RWPE2 (cell line): ENCODE results near the gene DMAP1.

Experiments
- ATAC-seq: fragments of 200-7000 bp; cut with Tn5 transposase; 3 replicates; pipeline ENCODE4 v1.9.1; 2021; ENCODE audit warnings: low read depth
- DNase-seq: peaks from one replicate; pipeline ENCODE4 v3.0.0-alpha.2; 2020; ENCODE audit warnings: low spot score
- H3K27ac ChIP-seq: fragments of 450-650 bp; 2 replicates; pipeline ENCODE4 v1.5.1; 2017; ENCODE audit warnings: mild to moderate bottlenecking; ENCODE audit not compliant: poor library complexity, severe bottlenecking
- H3K27me3 ChIP-seq: fragments of 250-450 bp; sonication (Bioruptor Pico); 2 replicates; pipeline ENCODE4 v1.5.1; 2021; ENCODE audit warnings: mild to moderate bottlenecking, moderate library complexity; ENCODE audit not compliant: insufficient read depth, poor library complexity, severe bottlenecking
- H3K36me3 ChIP-seq: fragments of 250-450 bp; sonication (Bioruptor Pico); 2 replicates; pipeline ENCODE4 v1.5.1; 2020; ENCODE audit warnings: low read depth, mild to moderate bottlenecking, moderate library complexity
- H3K4me1 ChIP-seq: fragments of 250-450 bp; sonication (Bioruptor Pico); 2 replicates; pipeline ENCODE4 v1.5.1; 2021; ENCODE audit warnings: mild to moderate bottlenecking, moderate library complexity; ENCODE audit not compliant: insufficient read depth, poor library complexity, severe bottlenecking
- H3K4me3 ChIP-seq: fragments of 250-450 bp; sonication (Bioruptor Pico); 2 replicates; pipeline ENCODE4 v1.5.1; 2021; ENCODE audit warnings: mild to moderate bottlenecking, moderate library complexity; ENCODE audit not compliant: severe bottlenecking
- H3K9me3 ChIP-seq: fragments of 250-450 bp; sonication (Bioruptor Pico); 2 replicates; pipeline ENCODE4 v1.5.1; 2021; ENCODE audit warnings: mild to moderate bottlenecking, moderate library complexity; ENCODE audit not compliant: severe bottlenecking
- CTCF ChIP-seq: fragments of 450-650 bp; IDR thresholded peaks from one replicate; pipeline ENCODE4 v1.5.1; 2017; ENCODE audit warnings: mild to moderate bottlenecking, moderate library complexity; ENCODE audit not compliant: poor library complexity, severe bottlenecking

DMAP1 gene

GRCh38 chr1:44239331-44239960 is 26.2 kb downstream of the DMAP1 start:
- H3K27me3 ChIP-seq, result no peaks in the 10 kb centered on the region
- no peak for TF ChIP-seq CTCF
- DNase-seq, result no peak

GRCh38 chr1:44239961-44240371 is 26.7 kb downstream of the DMAP1 start:
- H3K27me3 ChIP-seq, result no peaks in the 10 kb centered on the region
- H3K27ac ChIP-seq, result no peak overlapping the region
- no peak overlapping the region for H3K4me3 ChIP-seq
- H3K36me3 ChIP-seq, result no peaks in the 10 kb centered on the region
- ATAC-seq (no peak), DNase-seq (no peak)
- no peak for TF ChIP-seq CTCF
- no peaks in the 10 kb centered on the region for H3K9me3 ChIP-seq
- no peaks in the 10 kb centered on the region for H3K4me1 ChIP-seq

More at GRCh38 chr1:44239331-44239960, 26.2 kb downstream of the DMAP1 start:
- Histone ChIP-seq H3K27ac (no peak overlapping the region), H3K9me3 (no peaks in the 10 kb centered on the region), H3K36me3 (no peaks in the 10 kb centered on the region), H3K4me3 (no peak overlapping the region), H3K4me1 (no peaks in the 10 kb centered on the region)
- ATAC-seq, result peak; percentile 54; the same call in 2 of the 3 replicates

- Histone ChIP-seq H3K4me3 (no peak overlapping the region), H3K27ac (no peak overlapping the region), H3K9me3 (no peaks in the 10 kb centered on the region), H3K36me3 (no peaks in the 10 kb centered on the region), H3K27me3 (no peaks in the 10 kb centered on the region), H3K4me1 (no peaks in the 10 kb centered on the region)
- ATAC-seq (no peak), DNase-seq (no peak)
- no peak for TF ChIP-seq CTCF
These were observed 27.8 kb downstream of the DMAP1 start for GRCh38 chr1:44240802-44241671.

DNA sequence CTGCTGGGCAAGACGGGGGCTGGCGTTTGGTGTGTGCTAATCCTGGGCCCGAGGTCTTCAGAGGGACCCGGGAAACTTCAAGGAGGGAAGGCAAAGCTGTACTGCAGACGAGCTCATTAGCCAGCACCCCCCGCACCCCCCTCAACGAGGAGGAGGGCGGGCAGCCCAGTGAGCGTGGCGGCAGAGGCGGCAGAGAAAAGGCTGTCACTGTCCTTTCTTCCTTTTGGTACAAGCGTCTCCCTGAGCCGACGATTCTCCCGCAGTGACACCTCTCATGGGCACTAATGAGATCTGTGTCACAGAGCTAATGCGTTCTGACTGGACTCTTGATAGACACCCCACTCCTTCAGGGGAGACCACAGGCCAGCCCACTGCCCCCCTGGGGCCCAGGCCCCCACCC is 29.5 kb downstream of the DMAP1 start:
- Histone ChIP-seq H3K27ac (no peak overlapping the region), H3K4me1 (no peaks in the 10 kb centered on the region), H3K9me3 (no peaks in the 10 kb centered on the region), H3K36me3 (no peaks in the 10 kb centered on the region), H3K27me3 (no peaks in the 10 kb centered on the region), H3K4me3 (no peak overlapping the region)
- DNase-seq, result no peak
- ATAC-seq, result no peak
- TF ChIP-seq CTCF, result no peak
